ENCODE results near the gene ZBTB12.

DNA sequence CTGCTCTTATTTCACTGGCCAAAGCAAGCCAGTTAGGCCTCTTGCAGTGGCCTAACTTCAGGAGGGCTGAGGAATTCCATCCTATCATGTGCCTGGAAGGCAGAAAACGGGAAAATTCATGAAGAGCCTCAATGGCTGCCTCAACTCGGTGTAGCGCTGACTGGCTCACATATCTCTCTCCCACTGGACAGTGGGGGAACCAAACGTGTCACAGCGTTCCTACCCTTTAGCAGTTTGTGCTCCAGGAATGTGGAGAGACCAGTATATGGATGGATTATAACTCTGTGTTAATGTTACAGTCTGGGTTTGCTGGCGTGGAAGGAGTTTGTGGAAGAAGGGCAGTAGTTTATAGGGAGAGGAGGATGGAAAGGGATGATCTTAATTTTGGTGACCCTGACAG is 13.9 kb upstream of the ZBTB12 start:
- TF ChIP-seq, protein P1, sequence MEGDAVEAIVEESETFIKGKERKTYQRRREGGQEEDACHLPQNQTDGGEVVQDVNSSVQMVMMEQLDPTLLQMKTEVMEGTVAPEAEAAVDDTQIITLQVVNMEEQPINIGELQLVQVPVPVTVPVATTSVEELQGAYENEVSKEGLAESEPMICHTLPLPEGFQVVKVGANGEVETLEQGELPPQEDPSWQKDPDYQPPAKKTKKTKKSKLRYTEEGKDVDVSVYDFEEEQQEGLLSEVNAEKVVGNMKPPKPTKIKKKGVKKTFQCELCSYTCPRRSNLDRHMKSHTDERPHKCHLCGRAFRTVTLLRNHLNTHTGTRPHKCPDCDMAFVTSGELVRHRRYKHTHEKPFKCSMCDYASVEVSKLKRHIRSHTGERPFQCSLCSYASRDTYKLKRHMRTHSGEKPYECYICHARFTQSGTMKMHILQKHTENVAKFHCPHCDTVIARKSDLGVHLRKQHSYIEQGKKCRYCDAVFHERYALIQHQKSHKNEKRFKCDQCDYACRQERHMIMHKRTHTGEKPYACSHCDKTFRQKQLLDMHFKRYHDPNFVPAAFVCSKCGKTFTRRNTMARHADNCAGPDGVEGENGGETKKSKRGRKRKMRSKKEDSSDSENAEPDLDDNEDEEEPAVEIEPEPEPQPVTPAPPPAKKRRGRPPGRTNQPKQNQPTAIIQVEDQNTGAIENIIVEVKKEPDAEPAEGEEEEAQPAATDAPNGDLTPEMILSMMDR (optimal IDR thresholded peaks at IDR 0.05 in 1 of 3, IDR thresholded peaks at IDR 0.05 in 1 of 3, conservative IDR thresholded peaks at IDR 0.05 in 1 of 3; ENCODE audit: extremely low read depth in 1 of 3, insufficient read depth in 2 of 3, low read length in 3 of 3), result no peak
- TF ChIP-seq EZH2 (IDR thresholded peaks at IDR 0.05; ENCODE audit: low read length), result no peak

All from keratinocyte (primary cell).